Tibial nerve (tissue), 3 donors: ENCODE data around the gene PCDHGA6.

Source experiments
- CTCF ChIP-seq, 5 experiments: fragments of 200-600 bp in 3 of 5; fragments of 450-650 bp in 2 of 5; sonication (generic) in 3 of 5; IDR thresholded peaks; one replicate each; pipeline ENCODE4 v1.5.1; 2016 to 2019; ENCODE audit warnings: antibody characterized with exemption in 5 of 5, mild to moderate bottlenecking in 3 of 5, moderate library complexity in 2 of 5
- POLR2A ChIP-seq, 2 donors: fragments of 450-650 bp; IDR thresholded peaks; one replicate each; pipeline ENCODE4 v1.6.1; 2017; ENCODE audit warnings: antibody characterized with exemption in 2 of 2, mild to moderate bottlenecking in 2 of 2, moderate library complexity in 2 of 2

GRCh38 chr5:141402553-141403243, 29.0 kb downstream of the PCDHGA6 start, which contains the start of gene PCDHGA9:
- TF ChIP-seq CTCF (IDR thresholded peaks at IDR 0.05) (peak in 1 of 5 experiments; percentile 8), POLR2A (IDR thresholded peaks at IDR 0.05) (no peak)
